Measurements from ENCODE around the gene NEK2.
A peak's percentile ranks its signal among the peaks of the same experiment; 100 is the strongest.
"Not testable (repeated sequence)": the region's sequence is repeated elsewhere in the genome, so short reads cannot be mapped to it uniquely, and the experiment has no call there.

The NEK2 gene

GRCh38 chr1:211648980-211649934 lies 26.2 kb downstream of the NEK2 start:
- no peaks in the 10 kb centered on the region for H3K27me3 ChIP-seq
- no peaks in the 10 kb centered on the region for H3K36me3 ChIP-seq
- TF ChIP-seq CTCF (IDR thresholded peaks at IDR 0.05; ENCODE audit: low read depth, low read length): peak; percentile 69
- peak; percentile 66 for DNase-seq
- no peaks in the 10 kb centered on the region for H3K9me3 ChIP-seq
- no peaks in the 10 kb centered on the region; the same call in 1 of the 2 replicates for H3K4me1 ChIP-seq
- H3K4me3 ChIP-seq (ENCODE audit: low read depth, low read length): no peak overlapping the region

GRCh38 chr1:211648336-211648735 lies 27.1 kb downstream of the NEK2 start:
- DNase-seq: no peak
- no peaks in the 10 kb centered on the region for H3K36me3 ChIP-seq

GRCh38 chr1:211647711-211648121 lies 27.7 kb downstream of the NEK2 start:
- Histone ChIP-seq H3K4me3 (ENCODE audit: low read depth, low read length) (no peak overlapping the region), H3K27me3 (no peaks in the 10 kb centered on the region), H3K9me3 (no peaks in the 10 kb centered on the region), H3K4me1 (peaks cover 6% of the 10 kb centered on the region), H3K36me3 (no peaks in the 10 kb centered on the region)
- TF ChIP-seq CTCF (IDR thresholded peaks at IDR 0.05; ENCODE audit: low read depth, low read length): no peak
- no peak for DNase-seq

More at GRCh38 chr1:211648336-211648735, 27.1 kb downstream of the NEK2 start:
- Histone ChIP-seq H3K9me3 (no peaks in the 10 kb centered on the region), H3K4me1 (peaks cover 5% of the 10 kb centered on the region), H3K4me3 (ENCODE audit: low read depth, low read length) (no peak overlapping the region), H3K27me3 (no peaks in the 10 kb centered on the region)
- TF ChIP-seq CTCF (IDR thresholded peaks at IDR 0.05; ENCODE audit: low read depth, low read length): no peak

- Histone ChIP-seq H3K36me3 (no peaks in the 10 kb centered on the region), H3K27me3 (no peaks in the 10 kb centered on the region), H3K4me1 (peaks cover 6% of the 10 kb centered on the region), H3K9me3 (no peaks in the 10 kb centered on the region), H3K4me3 (ENCODE audit: low read depth, low read length) (no peak overlapping the region)
- no peak for DNase-seq
- no peak for TF ChIP-seq CTCF (IDR thresholded peaks at IDR 0.05; ENCODE audit: low read depth, low read length)
These were observed 28.9 kb downstream of the NEK2 start for GRCh38 chr1:211646566-211646965.

GRCh38 chr1:211645601-211646000 lies 29.8 kb downstream of the NEK2 start:
- not testable (repeated sequence) for DNase-seq; H3K4me3 ChIP-seq (ENCODE audit: low read depth, low read length); H3K9me3 ChIP-seq; H3K4me1 ChIP-seq; H3K36me3 ChIP-seq; H3K27me3 ChIP-seq

- no peak for TF ChIP-seq CTCF (IDR thresholded peaks at IDR 0.05; ENCODE audit: low read depth, low read length)
- H3K27me3 ChIP-seq: no peaks in the 10 kb centered on the region
- H3K36me3 ChIP-seq: no peaks in the 10 kb centered on the region
- H3K9me3 ChIP-seq: no peaks in the 10 kb centered on the region
- H3K4me3 ChIP-seq (ENCODE audit: low read depth, low read length): no peak overlapping the region
- no peak for DNase-seq
- peaks cover 6% of the 10 kb centered on the region for H3K4me1 ChIP-seq
These were observed 30.8 kb downstream of the NEK2 start for GRCh38 chr1:211644653-211645052.

All from BE2C (cell line).